Activated T-cell treated with anti-CD3 and anti-CD28 coated beads for 24 hours (primary cell): ENCODE data around the gene PLAU.
A peak's percentile ranks its signal among the peaks of the same experiment; 100 is the strongest.
"Not testable (repeated sequence)": the region's sequence is repeated elsewhere in the genome, so short reads cannot be mapped to it uniquely, and the experiment has no call there.

ENCODE experiments used
- DNase-seq: peaks from one replicate; pipeline ENCODE4 v3.0.0-alpha.2; 2020; ENCODE audit warnings: low read depth

PLAU gene

DNA sequence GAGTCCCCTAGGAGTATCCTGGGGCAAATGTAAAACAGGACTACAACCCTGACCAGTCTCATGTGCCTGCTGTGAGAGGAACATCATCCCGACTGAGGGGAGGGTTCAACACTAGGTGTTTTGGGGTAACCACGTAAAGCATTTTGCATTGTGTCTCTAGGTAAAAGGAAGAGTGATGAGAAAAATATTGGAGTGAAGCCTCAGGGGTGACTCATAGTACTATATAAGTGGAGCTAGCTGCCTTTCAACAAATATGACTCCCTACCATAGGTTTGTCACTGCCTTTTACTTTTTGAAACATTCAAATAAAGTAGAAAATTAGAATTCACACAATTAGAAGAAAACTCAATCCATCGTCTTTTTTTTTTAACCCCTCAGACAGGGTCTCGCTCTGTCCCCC is 34.0 kb upstream of the PLAU start:
- no peak for DNase-seq

DNA sequence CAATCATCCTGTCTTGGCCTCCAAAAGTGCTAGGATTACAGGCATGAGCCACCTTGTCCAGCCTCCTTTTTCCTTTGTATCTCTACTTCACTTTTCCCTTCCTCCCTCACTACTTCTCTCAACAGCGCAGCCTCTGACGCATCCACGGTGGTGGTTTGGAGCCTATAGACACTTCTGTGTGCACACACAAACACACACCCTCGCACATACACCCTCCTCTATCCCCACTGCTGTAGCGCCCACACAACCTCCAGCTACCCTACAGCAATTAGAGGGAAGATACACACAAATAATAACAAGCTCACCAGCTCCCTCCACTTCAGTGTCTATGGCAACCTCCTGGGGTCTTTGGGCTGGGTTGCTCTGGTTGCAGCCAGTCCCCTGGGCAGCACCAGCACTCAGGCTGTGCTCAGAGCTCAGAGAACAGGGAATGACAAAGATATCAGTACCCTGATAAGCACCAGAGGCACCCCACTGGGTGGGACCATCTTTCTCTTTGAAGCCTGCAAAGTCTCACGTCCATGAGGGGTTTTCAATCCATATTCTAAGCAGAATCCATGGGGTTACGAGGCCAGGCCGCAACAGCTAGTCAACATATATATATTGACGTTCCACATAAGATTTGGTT is 33.3 kb upstream of the PLAU start:
- DNase-seq, result no peak

DNA sequence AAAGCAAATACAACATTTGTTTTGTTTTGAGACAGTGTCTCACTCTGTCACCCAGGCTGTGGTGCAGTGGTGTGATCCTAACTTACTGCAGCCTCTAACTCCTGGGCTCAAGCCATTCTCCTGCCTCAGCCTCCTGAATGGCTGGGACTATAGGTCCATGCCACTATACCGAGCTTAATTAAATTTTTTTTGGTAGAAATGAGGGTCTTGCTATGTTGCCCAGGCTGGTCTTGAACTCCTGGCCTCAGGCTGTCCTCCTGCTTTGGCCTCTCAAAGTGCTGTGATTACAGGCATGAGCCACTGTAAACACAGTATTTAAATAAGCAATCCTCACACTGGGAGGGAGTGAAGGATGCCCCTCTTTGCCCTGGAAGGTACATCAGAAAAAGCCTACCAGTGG is 32.6 kb upstream of the PLAU start:
- DNase-seq, result no peak

DNA sequence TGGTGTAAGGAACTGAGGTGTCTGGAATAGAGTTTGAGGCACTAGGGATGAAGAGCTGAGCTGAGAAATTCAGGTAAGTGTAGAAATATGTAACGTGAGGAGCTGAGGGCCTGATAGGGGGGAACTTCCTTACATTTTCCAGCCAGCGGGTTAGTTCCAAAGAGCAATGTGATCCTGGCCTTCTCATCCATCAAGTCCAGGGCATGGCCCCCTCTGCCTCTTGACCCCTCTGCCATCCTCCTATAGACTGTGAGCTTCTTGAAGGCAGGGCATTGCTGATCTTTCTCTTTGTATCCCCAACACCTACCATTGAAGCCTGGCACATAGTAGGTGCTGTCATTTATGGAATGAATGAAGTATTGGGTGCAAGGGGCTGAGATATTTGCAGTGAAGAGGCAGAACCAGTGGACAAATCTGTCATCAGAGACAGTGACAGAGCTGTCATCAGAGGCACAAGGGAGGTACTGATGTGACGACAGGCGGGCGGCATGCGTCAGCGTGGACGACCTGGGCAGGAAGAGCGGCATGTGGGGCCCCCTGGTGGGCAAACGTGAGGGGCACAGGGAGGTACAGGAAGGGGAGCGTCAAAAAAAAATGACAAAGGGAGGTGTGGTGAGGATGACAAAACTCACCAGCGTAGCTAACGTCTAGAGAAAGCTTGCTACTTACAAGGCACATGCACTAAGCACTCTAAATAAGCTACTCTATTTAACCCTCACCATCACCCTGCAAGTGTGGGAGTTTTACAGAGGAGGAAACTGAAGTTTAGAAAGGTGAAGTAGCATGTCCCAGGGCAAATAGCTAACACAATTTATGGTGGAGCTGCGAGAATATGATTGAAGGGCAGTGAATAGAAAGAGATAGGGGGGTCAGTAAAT is 31.4 kb upstream of the PLAU start:
- peak; percentile 88 for DNase-seq

DNA sequence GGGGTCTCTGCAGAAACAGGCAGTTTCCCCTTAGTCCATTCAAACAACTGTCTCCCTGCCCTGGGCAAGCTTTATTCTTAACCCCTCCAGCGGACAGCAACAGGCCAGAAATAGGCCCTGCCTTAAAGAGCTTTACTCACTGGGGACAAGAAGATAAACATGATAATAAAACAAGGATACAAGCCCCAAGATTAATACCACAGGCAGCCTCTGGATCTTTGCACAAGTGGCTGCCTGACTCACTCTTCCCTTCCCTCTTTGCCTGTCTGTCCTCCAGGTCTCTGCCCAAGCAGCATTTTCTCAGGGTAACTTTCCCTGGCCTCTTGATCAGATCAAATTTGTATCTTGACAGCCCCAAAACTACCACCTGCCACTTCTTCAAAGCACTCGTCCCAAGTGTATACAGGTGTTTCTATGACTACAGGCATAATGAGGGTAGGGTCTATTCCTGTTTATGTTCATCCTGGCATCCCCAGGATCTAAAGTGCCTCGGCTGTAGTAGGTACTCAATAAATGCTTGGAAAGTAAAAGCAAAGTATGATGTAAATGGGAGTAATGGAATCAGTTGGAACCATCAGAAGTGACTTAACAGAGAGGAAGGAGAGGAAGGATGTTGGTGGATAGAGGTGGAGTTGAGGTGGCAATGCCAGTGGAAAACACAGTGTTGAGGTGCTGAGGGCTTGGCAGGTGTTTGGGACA is 29.6 kb upstream of the PLAU start:
- no peak for DNase-seq

DNA sequence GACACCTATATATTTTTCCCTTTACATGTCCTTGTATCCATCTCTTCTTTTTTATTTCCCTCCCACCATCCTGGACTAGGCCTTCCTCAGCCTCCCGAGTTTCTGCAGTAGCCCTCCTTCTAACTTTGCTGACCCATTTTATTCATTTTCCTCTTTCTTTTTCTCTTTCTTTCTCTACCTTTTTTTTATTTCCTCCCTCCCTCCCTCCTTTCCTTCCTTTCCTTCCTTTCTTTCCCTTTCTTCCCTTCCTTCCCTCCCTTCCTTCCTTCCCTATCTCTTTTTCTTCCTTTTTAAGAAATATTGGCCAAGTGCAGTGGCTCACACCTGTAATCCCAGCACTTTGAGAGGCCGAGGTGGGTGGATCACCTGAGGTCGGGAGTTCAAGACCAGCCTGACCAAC is 26.9 kb upstream of the PLAU start:
- no peak for DNase-seq

DNA sequence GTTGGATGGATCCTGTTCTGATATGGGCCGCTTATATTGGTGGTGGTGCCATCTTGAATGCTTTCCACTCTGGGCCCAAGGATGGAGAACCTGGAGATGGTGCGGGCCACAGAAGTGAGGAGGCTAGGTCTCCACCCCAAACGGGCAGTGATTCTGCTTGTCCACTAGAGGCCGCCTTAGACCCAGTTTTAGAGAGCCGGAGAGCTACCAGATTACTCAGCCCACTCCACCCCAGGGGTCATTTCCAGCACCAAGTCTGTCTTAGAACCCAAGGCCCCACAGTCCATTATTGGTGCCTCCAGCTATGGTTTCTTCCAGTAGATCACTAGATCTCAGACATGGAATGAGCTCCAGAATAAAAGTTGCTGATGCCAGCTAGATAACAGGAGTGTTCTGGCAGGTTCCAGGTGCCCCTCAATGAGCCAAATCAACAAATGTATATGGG is 24.8 kb upstream of the PLAU start:
- DNase-seq, result peak; percentile 59

DNA sequence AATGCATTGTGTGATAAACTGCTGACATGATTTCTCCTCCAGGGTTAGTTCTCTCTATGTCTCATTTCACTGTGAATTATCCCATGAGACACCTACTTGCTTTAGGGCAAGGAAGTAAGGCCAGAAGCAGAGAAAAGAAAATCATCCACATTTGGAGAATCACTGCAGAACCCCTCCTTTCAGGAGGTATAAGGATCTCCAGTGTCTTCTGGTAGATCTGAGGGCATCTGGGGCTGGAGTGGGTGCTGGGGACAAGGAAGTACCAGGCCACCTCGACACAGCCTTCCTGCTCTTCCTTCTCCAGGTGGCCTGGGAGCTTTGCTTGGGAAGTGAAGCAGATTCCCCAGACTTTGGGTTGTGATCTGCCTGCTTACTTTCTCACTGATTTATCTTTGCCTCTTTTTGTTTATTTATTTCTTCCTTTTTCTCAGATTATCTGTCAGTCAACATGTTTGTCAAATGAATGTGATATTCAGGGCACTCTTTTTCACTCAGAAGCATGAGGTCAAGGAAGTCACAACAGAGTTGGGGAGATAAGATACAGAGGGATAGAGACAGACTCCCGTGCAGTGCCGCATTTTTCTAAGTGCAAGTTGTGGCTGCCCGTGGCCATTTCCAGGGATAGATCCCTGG is 24.2 kb upstream of the PLAU start:
- DNase-seq, result no peak

DNA sequence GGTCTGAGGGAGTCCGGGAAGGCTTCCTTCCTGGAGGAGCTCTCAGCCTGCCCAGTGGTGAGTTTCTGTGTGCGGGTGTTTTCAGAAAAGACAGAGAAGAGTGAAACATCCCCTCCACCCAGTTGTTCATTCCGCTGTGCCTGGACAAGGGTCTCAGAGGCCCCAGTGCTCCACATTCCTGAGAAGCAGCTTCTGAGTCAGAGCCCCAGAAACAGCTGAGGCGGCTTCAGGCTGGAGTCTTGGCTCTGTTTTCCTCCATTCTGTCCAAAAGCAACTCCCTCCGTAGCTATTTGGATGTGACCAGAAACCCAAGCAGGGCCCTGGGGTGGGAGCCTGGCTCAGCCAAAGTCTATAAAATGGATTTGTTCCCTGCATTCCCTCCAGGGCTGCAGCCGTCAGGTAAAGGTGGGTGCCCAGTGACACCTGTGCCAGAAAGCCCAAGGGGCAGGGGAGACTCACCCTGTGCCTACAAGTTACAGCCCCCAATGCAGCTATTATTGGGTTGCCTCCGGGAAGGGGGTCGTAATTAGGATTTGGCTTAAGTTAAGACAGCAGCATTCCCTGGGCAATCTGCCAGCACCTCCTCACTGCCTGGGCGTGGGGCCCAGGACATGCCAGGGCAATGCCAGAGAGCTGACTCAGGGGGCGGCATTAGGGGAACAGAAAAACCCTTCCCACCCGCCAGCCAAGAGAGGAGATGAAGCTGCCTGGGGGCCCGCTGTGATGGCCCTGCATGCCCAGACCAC is 23.5 kb upstream of the PLAU start:
- no peak for DNase-seq

DNA sequence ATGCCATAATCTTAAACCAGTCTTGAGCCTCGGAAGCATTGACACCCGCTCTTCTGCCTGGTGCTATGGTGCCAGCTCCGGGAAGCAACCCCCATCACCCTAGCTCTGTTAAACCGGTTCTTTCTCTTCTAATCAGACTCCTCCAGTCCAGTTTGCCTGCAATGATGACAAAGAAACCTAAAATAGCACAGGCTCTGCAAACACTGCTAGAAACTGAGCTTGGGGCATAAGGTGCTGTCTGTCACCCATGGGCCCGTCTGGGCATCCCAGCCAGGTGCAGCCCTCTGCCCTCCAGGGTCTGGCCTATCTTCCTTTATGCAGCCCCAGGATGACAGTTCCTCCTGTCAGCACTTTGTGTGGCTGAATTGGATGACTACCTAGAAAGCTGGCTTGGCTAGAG is 22.4 kb upstream of the PLAU start:
- DNase-seq, result no peak

DNA sequence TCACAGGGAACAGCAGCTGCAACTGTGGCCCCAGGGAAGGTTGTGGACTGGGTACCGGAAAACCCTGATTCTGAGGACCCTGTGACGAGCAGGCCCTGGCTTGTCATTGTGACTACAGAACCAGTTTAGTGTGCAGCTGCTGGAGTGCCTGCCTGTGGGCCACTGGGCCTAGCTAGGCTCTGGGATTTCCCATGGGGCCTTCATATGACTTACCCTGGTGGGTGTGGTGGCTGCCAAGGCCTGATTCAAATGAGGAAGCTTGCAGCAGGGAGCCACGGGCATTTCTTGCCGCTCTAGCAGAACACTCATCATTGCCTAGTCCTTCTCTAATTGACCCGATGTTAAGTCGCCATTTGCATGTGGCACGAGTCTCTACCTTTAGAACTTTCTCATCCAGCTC is 21.9 kb upstream of the PLAU start:
- no peak for DNase-seq

DNA sequence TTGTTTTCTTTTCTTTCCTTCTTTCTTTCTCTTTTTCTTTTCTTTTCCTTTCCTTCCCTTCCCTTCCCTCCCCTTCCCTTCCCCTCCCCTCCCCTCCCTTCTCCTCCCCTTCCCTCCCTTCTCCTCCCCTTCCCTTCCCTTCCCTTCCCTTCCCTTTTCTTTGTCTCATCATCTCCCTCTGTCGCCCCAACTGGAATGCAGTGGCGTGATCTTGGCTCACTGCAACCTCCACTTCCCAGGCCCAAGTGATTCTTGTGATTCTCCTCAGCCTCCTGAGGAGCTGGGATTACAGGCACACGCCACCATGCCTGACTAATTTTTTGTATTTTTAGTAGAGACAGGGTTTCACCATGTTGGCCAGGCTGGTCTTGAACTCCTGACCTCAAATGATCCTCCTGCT is 21.5 kb upstream of the PLAU start:
- DNase-seq, result not testable (repeated sequence)

DNA sequence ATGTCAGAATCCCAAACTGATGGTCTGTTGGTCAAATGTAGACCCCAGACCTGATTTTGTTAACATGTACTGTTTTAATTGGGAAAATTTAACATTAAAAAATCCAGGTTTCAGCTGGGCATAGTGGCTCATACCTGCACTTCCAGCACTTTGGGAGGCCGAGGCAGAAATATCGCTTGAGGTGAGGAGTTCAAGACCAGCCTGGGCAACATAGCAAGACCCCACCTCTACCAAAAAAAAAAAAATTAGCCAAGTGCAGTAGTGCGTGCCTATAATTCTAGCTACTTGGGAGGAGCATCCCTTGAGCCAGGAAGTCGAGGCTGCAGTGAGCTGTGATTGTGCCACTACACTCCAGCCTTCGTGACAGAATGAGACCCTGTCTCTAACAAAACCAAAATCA is 20.7 kb upstream of the PLAU start:
- no peak for DNase-seq

DNA sequence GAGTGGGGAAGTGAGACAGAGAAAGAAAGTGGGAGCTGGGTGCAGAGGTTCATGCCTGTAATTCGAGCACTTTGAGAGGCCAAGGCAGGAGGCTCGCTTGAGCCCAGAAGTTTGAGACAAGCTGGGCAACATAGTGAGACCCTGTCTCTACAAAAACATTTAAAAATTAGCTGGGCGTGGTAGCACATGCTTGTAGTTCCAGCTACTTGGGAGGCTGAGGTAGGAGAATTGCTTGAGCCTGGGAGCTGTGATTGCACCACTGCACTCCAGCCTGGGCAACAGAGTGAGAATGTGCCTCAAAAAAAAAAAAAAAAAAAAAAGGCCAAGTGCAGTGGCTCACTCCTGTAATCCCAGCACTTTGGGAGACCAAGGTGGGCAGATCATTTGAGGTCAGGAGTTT is 20.1 kb upstream of the PLAU start:
- DNase-seq, result not testable (repeated sequence)

DNA sequence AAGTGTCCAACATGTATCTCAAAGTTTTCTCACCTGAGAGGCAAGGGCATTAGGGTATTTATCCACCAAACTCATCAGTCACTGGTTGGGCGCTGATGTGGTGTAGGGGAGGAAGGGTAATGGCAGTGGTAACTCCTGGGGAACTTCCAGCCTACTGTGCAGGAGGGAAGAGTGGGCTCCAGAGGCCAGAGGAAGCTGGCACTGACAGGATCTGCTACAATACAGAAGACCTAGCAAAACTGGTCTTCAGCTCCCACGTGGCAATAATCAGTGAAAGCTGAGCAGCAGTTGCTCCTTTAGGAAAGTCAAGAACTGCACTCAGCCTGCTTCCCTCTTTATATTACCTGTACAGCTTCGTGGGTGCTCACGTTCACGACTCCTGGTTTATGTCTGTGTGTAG is 19.4 kb upstream of the PLAU start:
- DNase-seq, result no peak

DNA sequence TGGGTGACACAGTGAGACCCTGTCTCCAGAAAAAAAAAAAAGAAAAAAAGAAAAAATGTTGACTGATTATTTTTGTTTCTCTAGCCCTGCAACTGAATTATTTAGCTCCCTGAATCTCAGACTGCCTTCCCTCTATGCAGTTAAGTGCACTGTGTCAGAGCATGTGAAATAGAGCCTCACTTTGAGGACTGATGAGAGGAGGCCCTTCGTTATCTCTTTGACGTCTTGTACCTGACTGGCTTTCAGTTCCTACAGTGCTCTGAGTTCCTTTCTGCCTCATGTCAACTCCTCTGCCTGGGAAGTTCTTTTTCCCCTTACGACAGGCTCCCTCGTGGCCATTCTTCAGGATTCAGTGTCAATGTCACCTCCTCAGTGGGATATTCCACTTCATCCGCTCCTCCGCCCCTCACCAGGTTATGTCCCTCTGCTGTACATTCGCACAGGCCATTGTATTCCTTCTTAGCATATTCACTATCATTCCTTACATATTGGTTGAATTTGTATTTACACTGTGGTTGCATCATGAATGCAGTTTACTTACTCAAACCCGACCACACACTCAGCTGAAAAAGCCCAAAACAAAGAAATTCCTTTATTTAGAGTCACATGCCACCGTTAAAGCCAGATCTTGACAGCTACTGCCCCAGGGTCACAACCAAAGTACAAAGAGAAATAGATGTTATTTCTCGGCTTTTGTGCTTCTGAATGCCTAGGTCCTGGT is 18.5 kb upstream of the PLAU start:
- no peak for DNase-seq

DNA sequence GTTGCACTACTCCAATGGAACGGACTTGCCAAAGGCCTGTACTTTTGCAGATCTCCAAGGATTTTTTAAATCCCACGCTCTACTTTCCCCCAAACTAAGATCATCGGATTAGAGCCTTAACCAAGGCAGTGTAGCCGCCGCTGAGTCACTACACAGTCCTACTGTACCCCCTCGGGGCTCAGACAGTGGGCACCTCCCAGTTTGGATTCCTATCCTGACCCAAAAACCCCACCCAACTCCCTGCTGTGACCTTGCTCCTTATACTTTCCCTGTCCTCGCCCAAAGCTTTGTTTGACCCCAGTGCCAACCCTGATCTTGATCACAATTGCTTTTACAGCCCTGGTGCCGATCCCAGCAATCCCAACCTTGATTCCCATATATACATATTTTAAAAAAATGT is 17.5 kb upstream of the PLAU start:
- DNase-seq, result no peak

DNA sequence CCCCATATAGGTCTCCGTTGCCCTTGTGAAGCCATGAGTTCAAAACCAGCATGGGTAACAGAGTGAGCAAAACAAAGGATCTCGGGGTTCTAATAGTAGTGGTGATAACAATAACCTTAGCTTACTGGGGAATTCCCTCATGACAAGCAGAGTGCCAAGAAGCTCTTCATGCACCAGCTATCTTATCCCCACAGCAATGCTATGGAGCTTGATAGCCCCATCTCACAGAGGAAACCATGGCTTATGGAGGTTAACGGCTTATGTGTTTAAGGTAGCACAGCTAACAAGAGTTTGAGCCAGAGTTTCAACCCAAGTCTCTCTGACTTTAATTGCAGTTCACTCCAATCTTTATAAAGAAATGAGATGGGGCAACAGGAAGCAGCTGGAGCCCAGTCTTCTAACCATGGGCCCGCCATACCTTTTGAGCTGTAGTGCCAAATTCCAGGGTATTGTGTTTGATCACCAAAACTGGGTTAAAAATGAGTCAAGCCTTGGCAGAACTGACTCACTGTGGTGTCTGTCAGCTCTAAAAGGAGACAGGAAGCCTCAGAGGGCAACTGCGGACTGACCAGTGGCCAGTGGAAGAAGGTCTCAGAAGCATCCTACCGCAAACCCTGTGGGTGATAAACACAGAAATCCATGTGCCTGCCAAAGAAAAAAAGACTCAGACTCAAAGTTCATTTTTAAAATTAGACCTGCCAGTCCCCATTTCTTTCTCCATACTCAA is 16.5 kb upstream of the PLAU start:
- no peak for DNase-seq

DNA sequence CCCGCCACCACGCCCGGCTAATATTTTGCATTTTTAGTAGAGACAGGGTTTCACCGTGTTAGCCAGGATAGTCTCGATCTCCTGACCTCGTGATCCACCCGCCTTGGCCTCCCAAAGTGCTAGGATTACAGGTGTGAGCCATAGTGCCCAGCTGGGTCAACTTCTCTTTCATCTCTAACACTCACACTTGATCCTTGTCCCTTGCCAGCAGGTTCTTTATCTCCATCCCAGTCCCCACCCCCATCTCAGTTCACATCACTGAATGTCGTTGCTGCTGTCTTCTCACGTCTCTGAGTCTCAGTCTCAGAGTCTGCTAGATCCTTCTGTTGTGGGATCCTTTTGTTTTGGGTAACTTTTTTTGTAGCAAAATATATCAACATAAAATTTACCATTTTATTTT is 15.6 kb upstream of the PLAU start:
- not testable (repeated sequence) for DNase-seq

DNA sequence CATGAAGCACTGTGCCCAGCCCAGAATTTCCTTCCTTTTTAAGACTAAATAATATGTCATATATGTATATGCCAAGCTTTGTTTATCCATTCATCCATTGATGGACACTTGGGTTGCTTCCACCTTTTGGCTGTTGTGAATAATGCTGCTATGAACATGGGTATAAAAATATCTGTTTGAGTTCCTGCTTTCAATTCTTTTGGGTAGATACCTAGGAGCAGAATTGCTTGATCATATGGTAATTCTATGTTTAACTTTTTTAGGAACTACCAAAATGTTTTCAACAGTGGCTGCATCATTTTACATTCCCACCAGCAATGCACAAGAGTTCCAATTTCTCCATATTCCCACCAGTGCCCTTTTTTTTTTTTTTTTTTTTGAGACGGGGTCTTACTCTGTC is 13.2 kb upstream of the PLAU start:
- DNase-seq, result no peak
